ENCODE data around the gene TNS3.

DNA sequence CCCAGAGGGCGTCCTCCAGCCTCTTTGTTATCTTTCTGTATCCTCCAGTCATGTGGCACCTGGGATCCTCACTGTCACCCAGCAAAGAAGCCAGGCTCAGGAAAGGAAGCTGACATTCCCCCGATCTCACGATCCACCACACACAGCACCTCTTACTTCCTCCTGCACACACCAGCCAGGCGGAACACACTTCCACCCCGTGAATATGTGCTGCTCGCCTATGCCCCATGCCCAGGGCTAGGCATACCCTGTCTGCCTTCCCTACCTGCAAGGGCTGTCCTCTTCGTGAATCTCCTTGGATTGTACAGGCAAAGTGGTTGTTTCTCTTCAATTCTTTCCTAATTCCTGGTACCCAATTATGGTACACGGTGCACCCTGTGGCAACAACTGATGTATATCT lies 191.0 kb downstream of the TNS3 start:
- TF ChIP-seq, protein P1, sequence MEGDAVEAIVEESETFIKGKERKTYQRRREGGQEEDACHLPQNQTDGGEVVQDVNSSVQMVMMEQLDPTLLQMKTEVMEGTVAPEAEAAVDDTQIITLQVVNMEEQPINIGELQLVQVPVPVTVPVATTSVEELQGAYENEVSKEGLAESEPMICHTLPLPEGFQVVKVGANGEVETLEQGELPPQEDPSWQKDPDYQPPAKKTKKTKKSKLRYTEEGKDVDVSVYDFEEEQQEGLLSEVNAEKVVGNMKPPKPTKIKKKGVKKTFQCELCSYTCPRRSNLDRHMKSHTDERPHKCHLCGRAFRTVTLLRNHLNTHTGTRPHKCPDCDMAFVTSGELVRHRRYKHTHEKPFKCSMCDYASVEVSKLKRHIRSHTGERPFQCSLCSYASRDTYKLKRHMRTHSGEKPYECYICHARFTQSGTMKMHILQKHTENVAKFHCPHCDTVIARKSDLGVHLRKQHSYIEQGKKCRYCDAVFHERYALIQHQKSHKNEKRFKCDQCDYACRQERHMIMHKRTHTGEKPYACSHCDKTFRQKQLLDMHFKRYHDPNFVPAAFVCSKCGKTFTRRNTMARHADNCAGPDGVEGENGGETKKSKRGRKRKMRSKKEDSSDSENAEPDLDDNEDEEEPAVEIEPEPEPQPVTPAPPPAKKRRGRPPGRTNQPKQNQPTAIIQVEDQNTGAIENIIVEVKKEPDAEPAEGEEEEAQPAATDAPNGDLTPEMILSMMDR (IDR thresholded peaks at IDR 0.05), result no peak
- TF ChIP-seq, protein P2, sequence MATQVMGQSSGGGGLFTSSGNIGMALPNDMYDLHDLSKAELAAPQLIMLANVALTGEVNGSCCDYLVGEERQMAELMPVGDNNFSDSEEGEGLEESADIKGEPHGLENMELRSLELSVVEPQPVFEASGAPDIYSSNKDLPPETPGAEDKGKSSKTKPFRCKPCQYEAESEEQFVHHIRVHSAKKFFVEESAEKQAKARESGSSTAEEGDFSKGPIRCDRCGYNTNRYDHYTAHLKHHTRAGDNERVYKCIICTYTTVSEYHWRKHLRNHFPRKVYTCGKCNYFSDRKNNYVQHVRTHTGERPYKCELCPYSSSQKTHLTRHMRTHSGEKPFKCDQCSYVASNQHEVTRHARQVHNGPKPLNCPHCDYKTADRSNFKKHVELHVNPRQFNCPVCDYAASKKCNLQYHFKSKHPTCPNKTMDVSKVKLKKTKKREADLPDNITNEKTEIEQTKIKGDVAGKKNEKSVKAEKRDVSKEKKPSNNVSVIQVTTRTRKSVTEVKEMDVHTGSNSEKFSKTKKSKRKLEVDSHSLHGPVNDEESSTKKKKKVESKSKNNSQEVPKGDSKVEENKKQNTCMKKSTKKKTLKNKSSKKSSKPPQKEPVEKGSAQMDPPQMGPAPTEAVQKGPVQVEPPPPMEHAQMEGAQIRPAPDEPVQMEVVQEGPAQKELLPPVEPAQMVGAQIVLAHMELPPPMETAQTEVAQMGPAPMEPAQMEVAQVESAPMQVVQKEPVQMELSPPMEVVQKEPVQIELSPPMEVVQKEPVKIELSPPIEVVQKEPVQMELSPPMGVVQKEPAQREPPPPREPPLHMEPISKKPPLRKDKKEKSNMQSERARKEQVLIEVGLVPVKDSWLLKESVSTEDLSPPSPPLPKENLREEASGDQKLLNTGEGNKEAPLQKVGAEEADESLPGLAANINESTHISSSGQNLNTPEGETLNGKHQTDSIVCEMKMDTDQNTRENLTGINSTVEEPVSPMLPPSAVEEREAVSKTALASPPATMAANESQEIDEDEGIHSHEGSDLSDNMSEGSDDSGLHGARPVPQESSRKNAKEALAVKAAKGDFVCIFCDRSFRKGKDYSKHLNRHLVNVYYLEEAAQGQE (IDR thresholded peaks at IDR 0.05; ENCODE audit: insufficient read depth in 1 of 2, low read depth in 2 of 2, low read length in 1 of 2), result no peak
- TF ChIP-seq SIN3A (IDR thresholded peaks at IDR 0.05; ENCODE audit: borderline replicate concordance, insufficient read depth, low read depth, low read length) (no peak), POLR2AphosphoS5 (IDR thresholded peaks at IDR 0.05; ENCODE audit: low read depth, low read length) (no peak)
